AG04450 (cell line): ENCODE results near the gene ERO1B. TPM values are rescaled to one million over a fixed set of nuclear protein-coding genes. Genes with fewer than 3 reads are reported as not detected.
A peak's percentile ranks its signal among the peaks of the same experiment; 100 is the strongest.

Experiments used
- polyA plus RNA-seq: library from polyadenylated mRNA; depleted of rRNA; stranded (reverse); fragments of >200 nt; gene quantifications from 2 replicates; pipeline ENCODE4 v1.2.3, GENCODE V29; 2011; rRNA removed
- small RNA-seq: library from RNA; depleted of rRNA; stranded (forward); fragments of <200 nt; gene quantifications from one replicate; pipeline ENCODE3, GENCODE V24; 2012; ENCODE audit warnings: low read depth; ENCODE audit not compliant: insufficient read length

The ERO1B gene
- polyA plus RNA-seq, 1 experiment: 2.2 TPM

Small RNA genes lying within 50 kb of the gene (small RNA-seq; reads per million reads assigned to genes)
- gene RNU2-70P: 6.5 reads per million, percentile 59 among the genes with 10 or more reads in this experiment

Other genes starting within 250 kb of the ERO1B start
- gene NID1, start 216.9 kb downstream of the ERO1B start, polyA plus RNA-seq: 129 and 137 TPM in 2 replicates
- gene GPR137B, start 139.4 kb downstream of the ERO1B start, polyA plus RNA-seq: 14.3 and 15.7 TPM in 2 replicates
- not detected in 2 replicates for gene EDARADD, start 112.3 kb upstream of the ERO1B start, polyA plus RNA-seq
- gene LGALS8, start 242.0 kb upstream of the ERO1B start, polyA plus RNA-seq: 64.8 and 82.4 TPM in 2 replicates